Caco-2 (cell line): ENCODE results near the gene GRP. TPM values are rescaled to one million over a fixed set of nuclear protein-coding genes. Genes with fewer than 3 reads are reported as not detected.

Experiments used
- BruUV-seq: library from RNA; stranded (reverse); fragments of 400-500 nt; replicated peaks from 2 replicates; lab custom pipeline; 2021; lab: Mats Ljungman, UMichigan
- CTCF ChIA-PET: fragments of 300-600 bp; sonication (Branson Sonifier 250); formaldehyde crosslinking; loops from one replicate; lab custom pipeline; 2022; ENCODE audit warnings: antibody characterized with exemption; lab: Charles Lee
- POLR2A ChIA-PET: fragments of 300-600 bp; sonication (Branson Sonifier 250); formaldehyde crosslinking; loops from one replicate; lab custom pipeline; 2022; ENCODE audit warnings: antibody characterized with exemption; lab: Charles Lee
- DNase-seq, 2 experiments: peaks; one replicate each; pipeline versions ENCODE4 v3.0.0 to v3.0.0-alpha.2; 2020 to 2022
- H3K27me3 ChIP-seq: replicated peaks from 2 replicates; pipeline ENCODE4 v1.6.0; 2011; ENCODE audit warnings: low read length; ENCODE audit not compliant: control insufficient read depth, insufficient read depth
- H3K36me3 ChIP-seq: 2 replicates; pipeline ENCODE4 v1.5.1; 2011; ENCODE audit warnings: low read length; ENCODE audit not compliant: control insufficient read depth, insufficient read depth
- H3K4me1 ChIP-seq: fragments of 250-450 bp; sonication (Bioruptor Pico); 2 replicates; pipeline ENCODE4 v1.5.1; 2020; ENCODE audit warnings: mild to moderate bottlenecking
- H3K4me3 ChIP-seq: 2 replicates; pipeline ENCODE4 v1.5.1; 2011; ENCODE audit warnings: low read depth, mild to moderate bottlenecking, control low read depth, low read length
- H3K9me3 ChIP-seq: fragments of 250-450 bp; sonication (Bioruptor Pico); 2 replicates; pipeline ENCODE4 v1.5.1; 2020; ENCODE audit warnings: mild to moderate bottlenecking, moderate library complexity
- H3K27ac Mint-ChIP-seq: one replicate; pipeline ENCODE4 v1.8.0; 2022; ENCODE audit warnings: mixed read lengths; ENCODE audit not compliant: unreplicated experiment
- H3K27me3 Mint-ChIP-seq: one replicate; pipeline ENCODE4 v1.8.0; 2022; ENCODE audit warnings: mixed read lengths; ENCODE audit not compliant: insufficient read depth, unreplicated experiment
- H3K36me3 Mint-ChIP-seq: one replicate; pipeline ENCODE4 v1.8.0; 2022; ENCODE audit warnings: mild to moderate bottlenecking, mixed read lengths; ENCODE audit not compliant: insufficient read depth, unreplicated experiment
- H3K4me1 Mint-ChIP-seq: one replicate; pipeline ENCODE4 v1.8.0; 2022; ENCODE audit warnings: low read depth, mixed read lengths; ENCODE audit not compliant: unreplicated experiment
- H3K4me3 Mint-ChIP-seq: one replicate; pipeline ENCODE4 v1.8.0; 2022; ENCODE audit warnings: mild to moderate bottlenecking, moderate library complexity, mixed read lengths; ENCODE audit not compliant: unreplicated experiment
- H3K9me3 Mint-ChIP-seq: one replicate; pipeline ENCODE4 v1.8.0; 2022; ENCODE audit warnings: mixed read lengths; ENCODE audit not compliant: unreplicated experiment
- CTCF ChIP-seq, 2 experiments: fragments of 200-600 bp in 1 of 2; IDR thresholded peaks; 1 replicate in 1 of 2; 2 replicates in 1 of 2; pipeline versions ENCODE4 v1.5.1 to v1.8.0; 2011 to 2022; ENCODE audit warnings: antibody characterized with exemption in 1 of 2, control low read depth in 1 of 2, inconsistent platforms in 1 of 2, low read depth in 1 of 2, low read length in 1 of 2, mild to moderate bottlenecking in 1 of 2, moderate library complexity in 1 of 2; ENCODE audit not compliant: insufficient read depth in 1 of 2, severe bottlenecking in 1 of 2, unreplicated experiment in 1 of 2
- intact Hi-C: fragments of 100-400 bp; cut with micrococcal nuclease; formaldehyde crosslinking; loops from one replicate; pipeline ENCODE4 v1.10.0; 2022; ENCODE audit not compliant: unreplicated experiment
- total RNA-seq: library from RNA; stranded (reverse); gene quantifications from 2 replicates; pipeline ENCODE4 v1.2.3, GENCODE V29; 2022

Gene GRP
- total RNA-seq, 1 experiment from 2014 or later, result not detected

- no TSS peak for BruUV-seq
- Histone ChIP-seq H3K9me3 (no peaks in the 10 kb centered on the region), H3K4me3 (no peak overlapping the region), H3K4me1 (no peaks in the 10 kb centered on the region), H3K27me3 (no peaks in the 10 kb centered on the region), H3K36me3 (no peaks in the 10 kb centered on the region)
- ChIA-PET CTCF (no interaction called here), POLR2A (no interaction called here)
- no peak for DNase-seq
- Mint-ChIP-seq H3K9me3 (no peaks in the 10 kb centered on the region), H3K4me3 (no peak overlapping the region), H3K27ac (no peak overlapping the region), H3K4me1 (no peaks in the 10 kb centered on the region), H3K27me3 (peaks cover 16% of the 10 kb centered on the region), H3K36me3 (no peaks in the 10 kb centered on the region)
- intact Hi-C loops, result loop anchor here (10.0 kb wide), 1 partner anchor 181 kb away; no protein-coding TSS in a partner anchor
- TF ChIP-seq CTCF (IDR thresholded peaks at IDR 0.05; ENCODE audit: insufficient read depth in 1 of 2, low read depth in 1 of 2, low read length in 1 of 2, severe bottlenecking in 1 of 2, unreplicated experiment in 1 of 2), result no peak
These were observed 45.5 kb downstream of the GRP start for GRCh38 chr18:59265246-59265973.

- H3K9me3 ChIP-seq, result no peaks in the 10 kb centered on the region
- peaks cover 17% of the 10 kb centered on the region for H3K27me3 Mint-ChIP-seq
- H3K4me3 ChIP-seq, result no peak overlapping the region
- H3K4me1 ChIP-seq, result no peaks in the 10 kb centered on the region
- H3K27ac Mint-ChIP-seq, result no peak overlapping the region
- ChIA-PET CTCF (interaction anchor here (0.6 kb wide), 1 partner anchor 430 kb away, joined by 4 read pairs; no protein-coding TSS in a partner anchor), POLR2A (no interaction called here)
- BruUV-seq, result no TSS peak
- H3K4me3 Mint-ChIP-seq, result no peak overlapping the region
- no peaks in the 10 kb centered on the region for H3K4me1 Mint-ChIP-seq
- no peak for DNase-seq
- no peak for TF ChIP-seq CTCF (IDR thresholded peaks at IDR 0.05; ENCODE audit: insufficient read depth in 1 of 2, low read depth in 1 of 2, low read length in 1 of 2, severe bottlenecking in 1 of 2, unreplicated experiment in 1 of 2)
- intact Hi-C loops, result loop anchor here (10.0 kb wide), 1 partner anchor 181 kb away; no protein-coding TSS in a partner anchor
- H3K36me3 Mint-ChIP-seq, result no peaks in the 10 kb centered on the region
- no peaks in the 10 kb centered on the region for H3K9me3 Mint-ChIP-seq
- H3K27me3 ChIP-seq, result no peaks in the 10 kb centered on the region
- no peaks in the 10 kb centered on the region for H3K36me3 ChIP-seq
These were observed 46.0 kb downstream of the GRP start for GRCh38 chr18:59265974-59266369.

DNA sequence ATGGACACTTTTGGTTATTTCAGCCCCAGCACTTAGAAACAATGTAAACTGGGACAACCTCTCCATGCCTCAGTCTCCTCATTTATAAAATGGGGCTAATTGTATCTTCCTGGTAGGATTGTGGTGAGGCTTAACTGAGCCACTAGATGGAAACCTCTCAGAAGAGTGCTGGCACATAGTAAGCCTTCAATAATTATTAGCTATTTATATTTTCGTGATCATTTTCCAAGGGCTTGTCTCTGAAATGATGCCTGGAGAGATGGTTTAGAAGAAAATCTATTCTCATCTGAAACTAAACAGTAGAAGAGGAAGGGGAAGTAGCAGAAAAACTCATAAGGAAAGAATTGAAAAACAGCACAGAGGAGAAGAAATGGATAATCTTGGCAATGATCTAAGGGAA lies 46.5 kb downstream of the GRP start:
- H3K36me3 Mint-ChIP-seq, result no peaks in the 10 kb centered on the region
- no peak for DNase-seq

More for the DNA sequence above, 46.5 kb downstream of the GRP start:
- Mint-ChIP-seq H3K27ac (no peak overlapping the region), H3K27me3 (peaks cover 20% of the 10 kb centered on the region), H3K4me1 (no peaks in the 10 kb centered on the region), H3K9me3 (no peaks in the 10 kb centered on the region), H3K4me3 (no peak overlapping the region)
- H3K36me3 ChIP-seq, result no peaks in the 10 kb centered on the region
- H3K27me3 ChIP-seq, result no peaks in the 10 kb centered on the region
- ChIA-PET CTCF (interaction anchor here (0.6 kb wide), 1 partner anchor 430 kb away, joined by 4 read pairs; no protein-coding TSS in a partner anchor), POLR2A (no interaction called here)
- no peak overlapping the region for H3K4me3 ChIP-seq
- no TSS peak for BruUV-seq
- H3K4me1 ChIP-seq, result no peaks in the 10 kb centered on the region
- no peaks in the 10 kb centered on the region for H3K9me3 ChIP-seq
- TF ChIP-seq CTCF (IDR thresholded peaks at IDR 0.05; ENCODE audit: insufficient read depth in 1 of 2, low read depth in 1 of 2, low read length in 1 of 2, severe bottlenecking in 1 of 2, unreplicated experiment in 1 of 2), result no peak
- intact Hi-C loops, result loop anchor here (10.0 kb wide), 1 partner anchor 182 kb away; no protein-coding TSS in a partner anchor
